Skin of body (tissue), 2 donors: ENCODE results near the gene RAD51B. TPM values are rescaled to one million over a fixed set of nuclear protein-coding genes. Genes with fewer than 3 reads are reported as not detected.
"Not testable (repeated sequence)": the region's sequence is repeated elsewhere in the genome, so short reads cannot be mapped to it uniquely, and the experiment has no call there.

Experiments
- DNase-seq: peaks from one replicate; lab custom pipeline; 2025; lab: John Stamatoyannopoulos, UW
- total RNA-seq: library from RNA; depleted of rRNA; stranded (reverse); fragments of >200 nt; gene quantifications from one replicate; pipeline ENCODE4 v1.2.3, GENCODE V29; 2014

The RAD51B gene
- total RNA-seq, 1 donor from 2014 or later: 35.1 TPM

DNA sequence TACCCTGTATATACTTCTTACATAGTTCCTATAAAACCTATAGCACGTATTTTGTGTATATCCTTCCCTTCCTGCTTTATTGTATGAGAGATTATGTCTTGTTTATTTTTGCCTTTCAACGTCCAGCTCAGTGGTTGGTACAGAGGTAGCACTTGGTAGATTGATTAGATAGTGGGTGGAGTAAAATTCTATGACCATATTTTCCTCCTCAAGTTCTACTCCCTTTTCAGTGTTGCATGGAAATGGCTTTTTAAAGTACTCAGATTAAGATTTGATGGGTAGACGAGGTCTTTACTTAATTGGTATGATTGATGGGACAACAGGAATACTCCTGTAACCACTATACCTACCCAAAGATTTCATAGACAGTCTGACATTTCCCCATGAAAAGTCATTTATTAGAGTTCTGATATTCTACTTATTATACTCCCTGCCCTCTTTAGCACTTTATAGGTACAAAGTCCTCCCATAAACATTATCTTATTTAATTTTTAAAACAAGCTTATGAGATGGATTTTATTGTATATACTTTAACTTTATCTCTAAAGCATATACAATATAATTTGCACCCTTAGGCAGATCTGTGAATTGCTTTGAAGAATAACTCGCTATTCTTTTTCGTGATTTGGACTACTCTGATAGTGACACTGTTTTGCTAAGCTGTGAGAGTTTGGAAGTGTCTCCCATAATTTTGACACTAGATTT is 348.0 kb downstream of the RAD51B start:
- no peak for DNase-seq

GRCh38 chr14:68168460-68169109 is 349.0 kb downstream of the RAD51B start:
- DNase-seq: no peak

GRCh38 chr14:68172216-68172615 is 352.6 kb downstream of the RAD51B start:
- DNase-seq: no peak

- no peak for DNase-seq
These were observed 353.0 kb downstream of the RAD51B start for GRCh38 chr14:68172627-68173026.

DNA sequence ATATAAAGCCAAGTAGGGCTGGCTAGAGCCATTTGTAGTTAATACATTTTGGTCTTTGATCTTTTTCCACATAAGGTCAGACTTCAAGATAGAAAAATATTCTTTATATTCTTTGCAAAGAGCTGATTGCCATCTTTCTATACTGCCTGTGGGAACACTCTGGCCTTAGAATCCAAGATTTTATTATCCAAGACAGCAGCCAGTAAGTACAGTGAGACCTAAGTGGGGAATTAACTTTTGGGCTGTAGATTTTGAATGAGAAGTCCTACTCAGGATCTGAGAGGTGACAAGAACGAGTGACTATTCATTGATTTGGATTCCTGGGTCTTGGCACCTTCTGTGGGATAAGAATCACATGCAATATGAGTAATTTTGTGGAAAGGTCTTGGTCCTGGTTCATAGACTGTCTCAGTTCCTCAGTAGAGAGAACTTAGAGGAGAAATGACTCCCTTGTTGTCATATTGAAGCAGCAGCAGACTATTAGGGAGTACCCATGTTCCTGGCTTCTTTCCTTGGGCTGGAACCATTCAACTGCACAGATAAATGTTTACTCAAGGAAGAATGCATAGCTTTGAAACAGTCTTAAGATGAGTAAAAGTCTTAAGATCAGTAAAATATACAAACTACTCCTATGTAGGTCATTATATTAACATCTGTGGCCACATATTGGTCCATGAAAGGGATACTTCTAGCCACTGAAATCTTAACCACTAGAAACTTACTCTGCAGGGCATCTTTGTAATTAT is 353.8 kb downstream of the RAD51B start:
- no peak for DNase-seq

DNA sequence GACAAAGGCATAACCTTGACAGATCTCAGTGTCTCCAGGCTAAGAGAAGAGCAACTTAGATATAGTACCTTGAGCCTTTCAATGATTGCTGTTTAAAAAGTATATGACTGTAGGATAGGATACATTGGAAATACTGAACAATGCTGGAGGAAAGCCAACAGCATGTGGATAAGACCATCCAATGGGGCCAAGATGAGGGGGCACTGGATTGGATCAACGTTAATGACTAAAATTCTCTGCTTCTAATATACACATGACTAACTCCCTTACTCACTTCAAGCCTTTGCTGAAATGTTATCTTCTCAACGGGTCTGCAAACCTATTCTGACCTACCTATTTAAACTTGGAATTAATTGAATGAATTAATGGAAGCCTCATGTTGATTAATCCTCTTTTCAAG is 354.9 kb downstream of the RAD51B start:
- DNase-seq: no peak

GRCh38 chr14:68176687-68177086 is 357.1 kb downstream of the RAD51B start:
- no peak for DNase-seq

DNA sequence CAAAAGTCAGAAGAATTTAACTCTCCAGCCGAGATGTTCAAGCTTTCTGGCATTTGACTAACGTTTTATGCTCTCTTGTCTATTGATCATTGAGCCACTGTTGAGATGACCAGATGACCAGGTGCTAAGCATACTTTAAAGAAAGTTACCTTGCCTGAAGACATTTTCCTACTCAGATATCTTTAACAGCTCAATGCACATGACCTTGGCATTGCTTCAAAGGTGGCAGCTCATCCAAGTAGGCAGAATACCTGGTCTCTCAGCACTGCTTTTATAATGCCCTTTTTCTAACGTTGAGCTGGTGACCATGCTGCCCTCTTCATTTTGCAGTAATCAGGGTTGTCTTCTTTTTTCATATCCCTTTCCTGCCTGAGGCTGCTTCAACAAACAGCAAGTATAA is 358.1 kb downstream of the RAD51B start:
- no peak for DNase-seq

GRCh38 chr14:68178282-68178681 is 358.7 kb downstream of the RAD51B start:
- DNase-seq: no peak

DNA sequence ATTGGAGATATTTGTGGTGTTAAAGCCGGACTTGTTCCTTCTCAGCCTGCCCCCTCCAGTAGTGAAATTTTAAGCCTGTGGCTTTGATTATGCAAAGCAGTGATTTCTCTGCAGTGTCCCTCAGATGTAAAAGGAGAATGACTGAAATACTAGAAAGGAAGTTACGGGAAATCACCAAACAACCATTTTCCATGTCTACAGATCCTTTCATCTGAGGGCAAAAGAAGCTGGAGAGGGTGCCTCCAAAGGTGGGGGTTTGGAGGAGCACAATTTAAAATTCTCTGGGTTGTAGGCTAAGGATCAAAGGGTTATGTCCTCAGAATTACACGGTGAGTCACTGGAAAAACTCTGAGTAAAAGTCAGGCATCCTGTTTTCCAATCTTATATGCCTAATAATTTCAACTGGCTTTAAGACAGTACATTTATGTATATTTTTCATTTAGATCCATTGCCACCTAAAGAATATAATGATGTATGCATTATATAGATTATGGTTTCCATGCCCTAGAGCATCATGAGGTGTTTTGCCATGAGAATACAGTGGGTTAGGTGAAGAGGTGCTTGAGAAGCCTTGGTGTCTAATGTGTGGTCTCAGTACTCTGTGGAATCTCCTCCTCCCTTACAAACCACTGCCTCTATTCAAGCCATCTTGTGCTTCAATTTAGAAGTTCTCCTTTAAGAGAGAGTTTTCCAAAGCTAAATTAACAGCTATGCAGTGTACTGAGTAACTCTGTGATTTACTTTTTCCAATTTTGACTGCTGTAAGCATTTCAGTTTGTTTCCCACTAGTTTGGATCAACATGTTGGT is 362.1 kb downstream of the RAD51B start:
- DNase-seq: no peak

- DNase-seq: no peak
These were observed 362.9 kb downstream of the RAD51B start for GRCh38 chr14:68182492-68182891.

- DNase-seq: not testable (repeated sequence)
These were observed 367.1 kb downstream of the RAD51B start for GRCh38 chr14:68186500-68187276.

GRCh38 chr14:68188174-68188573 is 368.6 kb downstream of the RAD51B start:
- no peak for DNase-seq

DNA sequence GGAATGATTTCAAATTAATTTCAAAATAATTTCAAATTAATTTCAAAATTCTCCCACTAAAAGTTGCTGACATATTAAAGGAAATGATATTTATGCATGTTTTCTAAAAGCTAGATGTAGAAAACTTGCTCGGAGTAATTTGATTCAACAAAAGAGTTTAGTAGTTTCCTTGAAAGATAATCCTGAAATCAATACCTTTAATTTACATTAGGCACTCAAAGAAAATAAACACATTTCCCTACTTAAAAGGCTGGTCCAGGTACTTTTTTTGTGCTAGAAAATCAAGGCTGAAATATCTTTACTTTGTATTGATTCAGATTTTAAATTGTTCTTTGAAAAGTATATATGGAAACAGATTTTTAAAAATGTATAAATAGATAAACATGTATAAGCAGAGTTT is 370.5 kb downstream of the RAD51B start:
- DNase-seq: no peak

DNA sequence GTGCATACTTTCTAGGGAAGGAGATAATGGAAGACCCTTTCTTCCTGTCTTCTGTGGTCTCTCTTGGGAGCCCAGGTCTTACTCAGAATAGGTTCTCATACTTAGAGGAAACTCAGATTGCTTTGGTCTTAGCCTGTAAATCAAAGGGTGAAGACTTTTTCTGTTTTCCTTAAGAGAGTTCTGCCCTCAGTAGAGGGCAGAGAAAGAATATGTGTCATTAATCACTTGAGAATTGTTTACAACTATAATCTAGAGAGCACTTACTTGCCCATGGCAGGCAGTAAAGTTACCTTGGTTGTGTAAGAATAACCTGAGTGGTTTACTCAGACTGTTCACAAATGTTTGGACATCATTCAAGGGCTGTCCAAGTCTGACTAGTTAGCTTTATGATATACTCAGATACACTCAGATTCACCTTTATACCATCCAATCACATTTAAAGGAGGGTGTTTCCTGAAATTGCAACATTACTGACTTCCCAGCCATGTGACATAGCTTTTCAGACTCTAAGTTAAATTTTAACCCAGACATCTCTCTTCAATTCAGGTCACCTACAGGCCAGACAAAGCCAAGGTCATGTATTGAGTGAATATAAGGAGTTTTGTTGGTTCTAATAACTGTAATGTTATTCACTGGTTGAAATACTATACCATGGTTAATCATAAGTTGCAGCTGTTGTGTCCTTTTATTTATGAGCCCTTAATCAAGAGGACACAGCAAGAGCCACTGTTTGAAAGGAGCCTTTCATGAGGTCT is 372.2 kb downstream of the RAD51B start:
- DNase-seq: no peak

- DNase-seq: no peak
These were observed 373.4 kb downstream of the RAD51B start for GRCh38 chr14:68192935-68193334.

GRCh38 chr14:68193970-68194681 is 374.5 kb downstream of the RAD51B start:
- no peak for DNase-seq

DNA sequence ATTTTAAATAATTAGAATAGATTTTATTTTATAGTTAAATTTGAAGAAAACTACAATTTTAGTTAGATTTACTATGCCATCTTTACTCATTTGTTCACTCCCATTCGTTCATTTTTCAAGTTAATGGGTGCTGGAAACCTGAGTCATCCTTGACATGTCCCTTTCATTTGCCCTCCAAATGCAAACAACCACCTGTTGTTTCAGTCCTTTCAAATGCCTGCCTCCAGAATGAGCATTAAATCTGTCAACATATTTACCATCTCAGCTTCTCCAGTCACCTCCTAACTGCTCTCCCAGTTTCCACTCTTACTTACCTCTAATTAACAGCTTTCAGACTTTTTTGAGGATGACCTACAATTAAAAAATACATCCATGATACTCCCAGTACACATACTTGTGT is 375.5 kb downstream of the RAD51B start:
- DNase-seq: no peak

GRCh38 chr14:68198713-68199495 is 379.3 kb downstream of the RAD51B start:
- no peak for DNase-seq
